Small intestine (tissue), 7 donors: ENCODE data around the gene PCDHB1. TPM values are rescaled to one million over a fixed set of nuclear protein-coding genes. Genes with fewer than 3 reads are reported as not detected.
"Not testable (repeated sequence)": the region's sequence is repeated elsewhere in the genome, so short reads cannot be mapped to it uniquely, and the experiment has no call there.

Source experiments
- DNase-seq, 2 donors: peaks; one replicate each; pipeline versions ENCODE4 v3.0.0 to v3.0.0-alpha.2; 2013
- FAIRE-seq: peaks from 2 replicates; lab custom pipeline; 2012; peaks lifted over from hg19 to GRCh38; lab: Jason Lieb, UNC
- H3K27ac ChIP-seq, 3 donors: one replicate each; pipeline ENCODE4 v1.5.1; 2013; ENCODE audit warnings: low read length in 2 of 3, mild to moderate bottlenecking in 2 of 3, control low read depth in 1 of 3, inconsistent platforms in 1 of 3, low read depth in 1 of 3, moderate library complexity in 1 of 3
- H3K27me3 ChIP-seq, 3 donors: one replicate each; pipeline ENCODE4 v1.6.1; 2013; ENCODE audit warnings: low read length in 3 of 3, inconsistent platforms in 1 of 3; ENCODE audit not compliant: control insufficient read depth in 3 of 3, insufficient read depth in 3 of 3
- H3K36me3 ChIP-seq, 3 donors: one replicate each; pipeline ENCODE4 v1.6.1; 2013; ENCODE audit warnings: low read length in 3 of 3, inconsistent platforms in 1 of 3, low read depth in 1 of 3, mild to moderate bottlenecking in 1 of 3, moderate library complexity in 1 of 3; ENCODE audit not compliant: control insufficient read depth in 3 of 3, insufficient read depth in 2 of 3
- H3K4me1 ChIP-seq, 3 donors: one replicate each; pipeline ENCODE4 v1.6.1; 2013; ENCODE audit warnings: low read length in 2 of 3, inconsistent platforms in 1 of 3, low read depth in 1 of 3, mild to moderate bottlenecking in 1 of 3, moderate library complexity in 1 of 3; ENCODE audit not compliant: control insufficient read depth in 3 of 3, insufficient read depth in 2 of 3
- H3K4me3 ChIP-seq, 3 donors: one replicate each; pipeline ENCODE4 v1.5.1; 2013; ENCODE audit warnings: low read length in 3 of 3, control low read depth in 1 of 3, inconsistent platforms in 1 of 3, low read depth in 1 of 3, mild to moderate bottlenecking in 1 of 3, moderate library complexity in 1 of 3
- H3K9me3 ChIP-seq, 2 donors: one replicate each; pipeline ENCODE4 v1.6.1; 2013; ENCODE audit warnings: low read depth in 1 of 2, low read length in 1 of 2; ENCODE audit not compliant: control insufficient read depth in 2 of 2, insufficient read depth in 1 of 2
- WGBS, 3 donors: extraction: QIAGEN DNeasy Blood & Tissue Kit; methylation state at CpG; one replicate each; pipeline ENCODE4 v1.1.7; 2013; 5-methylcytosine and 5-hydroxymethylcytosine counted together
- polyA plus RNA-seq, 4 donors: library from polyadenylated mRNA; stranded (reverse) in 3 of 4; unstranded in 1 of 4; fragments of 200-250 nt in 3 of 4; fragments of 120-200 nt in 1 of 4; gene quantifications; one replicate each; pipeline versions ENCODE4 v1.2.1 to v1.2.3, GENCODE V29; 2013
- donor health status: healthy with polysubstance abuse.
- donor health status: control.
- donor health status: control.
- donor health status: Bipolar disorder and iron deficiency.
- donor health status: healthy.

The PCDHB1 gene
- polyA plus RNA-seq, 4 donors, result 0.03 to 0.04 TPM; not detected in 2

- H3K4me3 ChIP-seq, result peak within 1 kb of the TSS in 1 of 3 donors; percentile 18
- H3K4me1 ChIP-seq, result no peaks in the 10 kb centered on the region
- DNase-seq, result no peak
- peaks cover 0 to 2% (median 1%) of the 10 kb centered on the region in 3 donors for H3K27me3 ChIP-seq
- H3K36me3 ChIP-seq, result no peaks in the 10 kb centered on the region
- peaks cover 0 to 15% of the 10 kb centered on the region in 2 donors for H3K9me3 ChIP-seq
- no peak for FAIRE-seq
- WGBS, 3 donors, result 19 to 31% (median 30%) methylated on average over 29 of the region's 29 CpGs
- no peak within 1 kb of the TSS for H3K27ac ChIP-seq
Observed at GRCh38 chr5:141094481-141095262, 43.5 kb downstream of the PCDHB1 start, which contains the start of gene PCDHB2. Gene PCDHB2, plus strand, starts transcription at chr5:141094615. Its CDS starts 176 bp downstream, at chr5:141094791.

- no peak overlapping the region for H3K4me3 ChIP-seq
- 47 to 60% (median 57%) methylated on average over 12 of the region's 12 CpGs for WGBS, 3 donors
Observed at GRCh38 chr5:141095263-141095641, 44.1 kb downstream of the PCDHB1 start.

GRCh38 chr5:141096181-141096580 is 45.0 kb downstream of the PCDHB1 start:
- FAIRE-seq, H3K27me3 ChIP-seq, H3K4me1 ChIP-seq, H3K36me3 ChIP-seq, H3K4me3 ChIP-seq, H3K27ac ChIP-seq, DNase-seq: not testable (repeated sequence)
- WGBS, 3 donors, result 48 to 71% (median 70%) methylated on average over 20 to 34 of the region's 46 CpGs
- H3K9me3 ChIP-seq, result peaks cover 2 to 25% of the 10 kb centered on the region in 2 donors

More at GRCh38 chr5:141095263-141095641, 44.1 kb downstream of the PCDHB1 start:
- no peak overlapping the region for H3K27ac ChIP-seq
- H3K4me1 ChIP-seq, result no peaks in the 10 kb centered on the region
- H3K9me3 ChIP-seq, result peaks cover 0 to 17% of the 10 kb centered on the region in 2 donors
- peaks cover 0 to 2% (median 1%) of the 10 kb centered on the region in 3 donors for H3K27me3 ChIP-seq
- DNase-seq (no peak), FAIRE-seq (no peak)
- H3K36me3 ChIP-seq, result no peaks in the 10 kb centered on the region

- peaks cover 2 to 29% of the 10 kb centered on the region in 2 donors for H3K9me3 ChIP-seq
Observed at GRCh38 chr5:141096586-141096985, 45.4 kb downstream of the PCDHB1 start.

GRCh38 chr5:141100243-141100805 is 49.1 kb downstream of the PCDHB1 start, which contains the start of gene PCDHB3:
Gene PCDHB3, plus strand, starts transcription at chr5:141100473. Its CDS starts 177 bp downstream, at chr5:141100650.
- Histone ChIP-seq H3K27me3 (peaks cover 0 to 2% (median 1%) of the 10 kb centered on the region in 3 donors), H3K36me3 (no peaks in the 10 kb centered on the region), H3K9me3 (peaks cover 2 to 22% of the 10 kb centered on the region in 2 donors), H3K4me3 (peak within 1 kb of the TSS in 1 of 3 donors; percentile 7), H3K27ac (no peak within 1 kb of the TSS), H3K4me1 (no peaks in the 10 kb centered on the region)
- 18 to 37% (median 32%) methylated on average over 19 of the region's 19 CpGs for WGBS, 3 donors
- DNase-seq, result peak in 1 of 2 donors; percentile 7
- FAIRE-seq, result no peak

More at GRCh38 chr5:141096586-141096985, 45.4 kb downstream of the PCDHB1 start:
- not testable (repeated sequence) for H3K36me3 ChIP-seq, DNase-seq, H3K27ac ChIP-seq, H3K4me3 ChIP-seq, H3K27me3 ChIP-seq, FAIRE-seq, H3K4me1 ChIP-seq
- WGBS, 3 donors, result 42 to 64% (median 54%) methylated on average over 10 to 35 of the region's 38 CpGs

GRCh38 chr5:141101059-141101458 is 49.9 kb downstream of the PCDHB1 start:
- Histone ChIP-seq H3K9me3 (peaks cover 2 to 17% of the 10 kb centered on the region in 2 donors), H3K4me1 (no peaks in the 10 kb centered on the region), H3K4me3 (peak overlapping the region in 1 of 3 donors; percentile 7), H3K27ac (no peak overlapping the region), H3K27me3 (no peaks in the 10 kb centered on the region), H3K36me3 (no peaks in the 10 kb centered on the region)
- DNase-seq, result no peak
- 50 to 61% (median 57%) methylated on average over 20 of the region's 20 CpGs for WGBS, 3 donors
- FAIRE-seq, result no peak

GRCh38 chr5:141102070-141102469 is 50.9 kb downstream of the PCDHB1 start:
- not testable (repeated sequence) for H3K36me3 ChIP-seq, H3K27ac ChIP-seq, DNase-seq, H3K27me3 ChIP-seq, FAIRE-seq, H3K4me1 ChIP-seq, H3K4me3 ChIP-seq
- 46 to 71% (median 67%) methylated on average over 24 to 39 of the region's 39 CpGs for WGBS, 3 donors
- H3K9me3 ChIP-seq, result peaks cover 2 to 17% of the 10 kb centered on the region in 2 donors

GRCh38 chr5:141102471-141102870 is 51.3 kb downstream of the PCDHB1 start:
- H3K27me3 ChIP-seq, H3K4me1 ChIP-seq, FAIRE-seq, H3K27ac ChIP-seq, H3K4me3 ChIP-seq, DNase-seq, H3K36me3 ChIP-seq: not testable (repeated sequence)
- peaks cover 2 to 17% of the 10 kb centered on the region in 2 donors for H3K9me3 ChIP-seq
- 45 to 71% (median 64%) methylated on average over 14 to 36 of the region's 38 CpGs for WGBS, 3 donors
